Raji (cell line): ENCODE measurements around the gene ZFYVE9.

ENCODE experiments used
- POLR2A ChIP-seq: IDR thresholded peaks from 2 replicates; pipeline ENCODE4 v1.6.1; 2011; ENCODE audit warnings: low read depth, low read length, control low read depth; ENCODE audit not compliant: insufficient read depth

Gene ZFYVE9

DNA sequence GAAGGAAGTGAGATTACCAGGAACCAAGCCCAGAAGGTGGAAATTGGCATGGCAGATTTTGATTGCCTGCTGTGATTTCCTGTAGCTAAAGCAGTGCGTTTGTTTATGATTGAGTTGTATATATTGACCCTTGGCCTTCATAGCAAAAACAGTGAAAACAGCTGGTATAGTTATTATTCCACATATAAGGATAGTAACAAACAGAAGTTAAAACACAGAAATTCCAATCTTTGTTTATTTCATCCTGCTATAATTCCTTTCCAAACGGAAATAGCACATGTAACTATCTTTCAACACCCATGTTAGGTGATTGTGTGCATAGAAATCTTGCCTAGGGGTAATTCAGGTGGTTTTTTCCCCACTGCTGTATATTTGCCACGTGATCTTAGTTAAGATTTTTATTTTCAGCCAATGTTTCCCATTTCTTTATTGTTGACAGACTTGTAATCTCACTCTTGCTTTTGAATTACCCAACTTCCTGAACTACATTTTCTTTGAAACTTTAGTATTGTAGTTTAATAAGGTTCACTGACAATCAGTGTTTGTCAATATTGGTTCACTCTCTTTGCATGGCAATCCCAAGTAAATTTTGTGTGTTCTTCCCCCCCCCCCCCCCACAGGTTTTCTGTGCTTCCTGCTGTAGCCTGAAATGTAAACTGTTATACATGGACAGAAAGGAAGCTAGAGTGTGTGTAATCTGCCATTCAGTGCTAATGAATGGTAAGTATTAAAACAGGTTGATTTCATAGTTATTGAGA lies 121.4 kb downstream of the ZFYVE9 start:
- no peak for TF ChIP-seq POLR2A

GRCh38 chr1:52264530-52265115 lies 122.7 kb downstream of the ZFYVE9 start:
- no peak for TF ChIP-seq POLR2A

DNA sequence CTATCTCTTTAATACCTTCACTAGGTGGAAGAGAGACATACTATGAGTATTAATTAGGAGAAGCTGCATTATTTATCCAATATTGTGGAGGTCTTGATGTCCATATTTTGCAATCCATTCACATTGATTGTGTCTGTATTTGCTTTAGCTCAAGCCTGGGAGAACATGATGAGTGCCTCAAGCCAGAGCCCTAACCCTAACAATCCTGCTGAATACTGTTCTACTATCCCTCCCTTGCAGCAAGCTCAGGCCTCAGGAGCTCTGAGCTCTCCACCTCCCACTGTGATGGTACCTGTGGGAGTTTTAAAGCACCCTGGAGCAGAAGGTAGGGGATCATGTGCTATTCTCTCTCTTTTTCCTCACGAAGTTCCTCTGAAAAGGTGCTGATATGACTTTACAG lies 124.6 kb downstream of the ZFYVE9 start:
- TF ChIP-seq POLR2A: no peak

DNA sequence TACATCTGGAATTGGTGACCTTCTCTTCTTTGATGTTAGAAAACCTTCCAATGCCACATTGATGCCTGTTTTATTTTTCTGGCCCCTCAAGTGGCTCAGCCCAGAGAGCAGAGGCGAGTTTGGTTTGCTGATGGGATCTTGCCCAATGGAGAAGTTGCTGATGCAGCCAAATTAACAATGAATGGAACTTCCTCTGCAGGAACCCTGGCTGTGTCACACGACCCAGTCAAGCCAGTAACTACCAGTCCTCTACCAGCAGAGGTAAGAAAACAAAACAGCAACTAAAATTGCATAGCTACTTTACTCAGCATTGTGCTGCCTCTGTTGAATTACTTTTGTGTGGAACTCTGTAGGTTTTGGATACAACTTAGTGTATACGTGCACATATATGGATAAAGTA lies 126.5 kb downstream of the ZFYVE9 start:
- no peak for TF ChIP-seq POLR2A

DNA sequence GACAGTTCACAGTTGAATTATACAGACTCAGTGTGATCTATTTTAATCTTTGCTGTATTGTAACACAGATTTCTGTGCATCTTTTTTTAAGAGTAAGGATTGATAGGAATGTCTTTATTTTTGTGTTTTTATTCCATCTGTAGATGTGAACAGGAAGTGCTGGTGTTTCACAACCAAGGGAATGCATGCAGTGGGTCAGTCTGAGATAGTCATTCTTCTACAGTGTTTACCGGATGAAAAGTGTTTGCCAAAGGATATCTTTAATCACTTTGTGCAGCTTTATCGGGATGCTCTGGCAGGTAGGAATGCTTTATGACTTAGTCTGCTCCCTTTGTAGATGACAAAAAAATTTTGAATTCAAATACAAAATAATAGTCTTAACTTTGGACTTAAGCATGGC lies 139.6 kb downstream of the ZFYVE9 start:
- TF ChIP-seq POLR2A: no peak

DNA sequence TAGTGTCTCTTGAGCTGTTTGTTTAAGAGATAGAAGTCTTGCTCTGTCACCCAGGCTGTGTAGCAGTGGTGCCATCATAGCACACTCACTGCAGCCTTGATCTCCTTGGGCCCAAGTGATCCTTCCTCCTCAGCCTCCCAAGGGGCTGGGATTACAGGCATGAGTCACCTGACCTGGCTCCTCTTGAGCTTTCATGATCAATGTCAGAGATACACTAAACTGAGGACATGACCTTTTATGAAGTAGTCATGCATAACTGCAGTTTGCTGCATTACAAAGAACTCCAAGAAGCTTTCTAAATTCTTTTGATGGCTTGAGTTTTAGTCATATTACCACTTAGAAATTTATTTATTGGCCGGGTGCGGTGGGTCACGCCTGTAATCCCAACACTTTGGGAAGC lies 146.4 kb downstream of the ZFYVE9 start:
- TF ChIP-seq POLR2A: no peak

GRCh38 chr1:52294580-52294979 lies 152.7 kb downstream of the ZFYVE9 start:
- no peak for TF ChIP-seq POLR2A

- TF ChIP-seq POLR2A: no peak
Measured at GRCh38 chr1:52296345-52296744, 154.5 kb downstream of the ZFYVE9 start.

DNA sequence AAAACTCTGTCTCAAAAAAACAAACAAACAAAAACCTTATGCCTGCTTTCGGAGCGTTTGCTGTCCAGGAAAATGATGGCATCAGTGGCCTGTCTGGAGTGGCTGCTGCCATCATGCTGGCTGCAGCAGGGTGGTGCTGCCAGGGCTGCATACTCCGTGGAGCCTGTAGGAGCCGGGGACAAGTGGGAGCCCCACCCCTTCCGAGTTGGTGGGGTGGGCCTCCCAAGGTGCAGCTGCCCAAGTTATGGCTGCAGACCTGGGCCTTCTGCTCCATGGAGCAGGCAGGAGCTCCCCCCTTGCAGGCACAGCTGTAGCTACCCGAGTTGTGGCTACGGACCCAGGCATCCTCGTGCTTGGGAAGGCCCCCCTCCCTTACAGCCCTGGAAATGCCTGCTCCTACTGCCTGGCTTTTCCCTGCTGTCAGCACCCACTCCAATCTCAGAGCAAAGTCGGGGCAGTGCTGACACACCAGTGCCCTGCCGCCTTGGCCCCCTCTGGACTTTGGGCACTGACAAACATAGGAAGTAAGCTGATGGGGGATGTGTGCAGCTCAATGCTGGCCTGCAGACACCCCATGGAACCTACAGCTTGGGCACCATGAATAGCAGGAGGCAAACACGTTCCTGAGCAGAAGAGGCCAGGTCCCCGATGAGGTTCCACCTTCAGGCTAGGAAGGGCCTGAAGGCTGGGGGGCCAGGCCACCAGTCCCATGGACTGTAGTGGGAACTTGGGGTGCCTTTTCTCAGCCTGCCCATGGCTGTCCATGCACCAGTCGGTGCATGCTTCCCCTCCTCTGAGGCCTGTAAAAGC lies 163.7 kb downstream of the ZFYVE9 start:
- no peak for TF ChIP-seq POLR2A

GRCh38 chr1:52306227-52307006 lies 164.5 kb downstream of the ZFYVE9 start:
- no peak for TF ChIP-seq POLR2A

GRCh38 chr1:52321061-52321460 lies 179.2 kb downstream of the ZFYVE9 start:
- no peak for TF ChIP-seq POLR2A

DNA sequence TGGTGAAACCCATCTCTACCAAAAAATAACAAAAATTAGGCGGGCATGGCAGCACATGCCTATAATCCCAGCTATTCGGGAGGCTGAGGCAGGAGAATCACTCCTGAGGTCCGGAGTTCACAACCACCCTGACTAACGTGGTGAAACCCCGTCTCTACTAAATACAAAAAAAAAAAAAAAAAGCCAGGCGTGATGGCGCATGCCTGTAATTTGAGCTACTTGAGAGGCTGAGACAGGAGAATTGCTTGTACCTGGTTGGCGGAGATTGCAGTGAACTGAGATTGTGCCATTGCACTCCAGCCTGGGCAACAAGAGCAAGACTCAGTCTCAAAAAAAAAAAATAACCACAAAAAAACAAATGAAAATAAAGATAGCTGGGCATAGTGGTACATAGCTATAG lies 181.8 kb downstream of the ZFYVE9 start:
- TF ChIP-seq POLR2A: no peak

DNA sequence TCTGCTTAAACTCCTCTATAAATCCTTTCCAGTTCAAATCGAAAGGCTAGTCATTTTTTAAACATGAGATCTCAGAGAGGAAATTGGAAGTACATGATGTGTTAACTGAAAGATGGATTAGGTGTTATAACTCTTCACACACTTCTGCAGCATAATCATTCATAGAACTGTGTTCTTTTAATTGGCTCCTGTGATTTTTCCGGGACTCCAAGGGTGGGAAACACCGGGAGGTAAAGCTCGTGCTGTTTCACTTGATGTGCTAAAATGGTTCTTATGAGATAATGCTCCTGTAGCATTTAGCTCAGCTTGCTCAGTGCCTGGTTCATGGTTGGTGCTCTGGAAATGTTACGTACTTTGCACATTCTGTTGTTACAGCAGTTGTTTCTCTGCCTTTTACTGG lies 183.9 kb downstream of the ZFYVE9 start:
- no peak for TF ChIP-seq POLR2A

DNA sequence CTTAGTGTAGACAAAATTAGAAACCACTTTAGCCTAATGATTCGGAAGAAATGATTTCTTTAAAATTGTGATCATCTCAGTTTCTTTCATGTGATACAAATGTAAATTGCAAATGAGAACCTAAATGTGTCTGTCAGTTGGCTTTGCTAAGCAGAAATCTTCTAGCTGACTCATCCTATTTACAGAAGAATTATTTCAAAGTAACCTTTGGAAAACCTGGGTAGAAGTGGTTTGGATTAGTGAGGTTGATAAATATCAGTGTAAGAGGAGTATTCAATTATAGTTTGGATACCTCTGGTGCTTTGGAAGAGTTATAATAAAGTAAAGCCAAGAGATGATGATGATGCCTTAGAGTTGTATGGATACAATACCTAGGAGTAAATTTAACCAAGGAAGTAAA lies 186.7 kb downstream of the ZFYVE9 start:
- TF ChIP-seq POLR2A: no peak

DNA sequence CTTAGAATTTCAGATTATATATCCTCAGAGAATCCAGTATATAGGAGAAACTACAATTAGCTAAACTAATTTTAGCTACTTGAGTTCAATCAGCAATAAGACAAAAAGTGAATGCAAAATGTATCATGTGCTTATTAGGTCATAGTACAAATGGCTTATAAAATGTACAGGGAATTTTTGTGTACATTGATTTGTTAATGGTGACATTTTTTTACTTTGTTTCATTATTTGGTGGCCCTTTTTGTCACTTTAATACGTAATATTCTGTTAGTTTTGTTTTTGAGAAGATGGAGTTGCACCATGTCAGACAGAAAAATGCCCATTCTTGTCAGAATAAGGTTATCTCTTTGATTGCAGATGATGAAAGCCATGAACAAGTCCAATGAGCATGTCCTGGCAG lies 190.5 kb downstream of the ZFYVE9 start:
- TF ChIP-seq POLR2A: no peak
